PFSK-1 (cell line): ENCODE results near the gene DNAJA3.

Experiments
- POLR2AphosphoS5 ChIP-seq: IDR thresholded peaks from 2 replicates; pipeline ENCODE4 v1.6.1; 2012; ENCODE audit warnings: low read depth, mild to moderate bottlenecking, control low read depth, low read length, moderate library complexity
- SIN3A ChIP-seq: IDR thresholded peaks from 2 replicates; pipeline ENCODE4 v1.6.1; 2012; ENCODE audit warnings: mild to moderate bottlenecking, low read length, moderate library complexity, borderline replicate concordance; ENCODE audit not compliant: insufficient read depth
- TAF1 ChIP-seq: IDR thresholded peaks from 2 replicates; pipeline ENCODE4 v1.6.1; 2012; ENCODE audit warnings: low read length, control low read depth, borderline replicate concordance; ENCODE audit not compliant: insufficient read depth
- TF ChIP-seq, protein P1 (sequence below), 2 experiments: IDR thresholded peaks; 2 replicates each; pipeline versions ENCODE4 v1.6.1 to v1.8.0; 2011 to 2012; ENCODE audit warnings: low read depth in 2 of 2, low read length in 2 of 2, control low read depth in 1 of 2, inconsistent platforms in 1 of 2, mild to moderate bottlenecking in 1 of 2, moderate library complexity in 1 of 2; ENCODE audit not compliant: insufficient read depth in 1 of 2

DNA sequence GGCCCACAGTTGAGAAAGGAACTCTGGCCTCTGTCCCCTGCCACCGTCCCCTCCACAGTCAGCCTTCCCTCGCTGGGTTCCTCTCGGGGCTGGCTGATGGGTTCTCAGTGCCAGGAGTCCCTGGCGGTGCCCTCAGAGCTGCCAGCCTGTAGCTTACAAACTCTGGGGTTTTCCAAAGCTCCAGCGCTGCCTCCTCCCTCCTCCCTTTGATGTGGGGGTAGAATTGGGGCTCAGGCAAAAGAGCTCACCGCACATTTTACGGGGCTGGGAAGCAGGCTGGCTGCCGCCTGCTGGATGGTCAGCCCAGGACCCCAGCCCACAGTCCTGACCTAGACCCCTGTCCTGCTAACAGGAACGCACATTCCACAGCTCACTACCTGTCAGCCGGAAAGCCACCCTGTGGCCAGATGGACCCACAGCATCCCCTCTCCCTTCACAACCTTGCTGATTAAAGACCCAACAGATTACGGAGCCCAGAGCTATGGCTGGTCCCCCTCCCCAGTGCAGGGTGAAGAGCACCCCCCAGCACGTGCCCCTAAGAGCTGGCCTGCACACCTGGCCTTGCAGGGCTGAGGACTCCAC is 48.0 kb upstream of the DNAJA3 start:
- TF ChIP-seq TAF1 = no peak
- TF ChIP-seq SIN3A = no peak
- no peak for TF ChIP-seq POLR2AphosphoS5
- TF ChIP-seq, protein P1, sequence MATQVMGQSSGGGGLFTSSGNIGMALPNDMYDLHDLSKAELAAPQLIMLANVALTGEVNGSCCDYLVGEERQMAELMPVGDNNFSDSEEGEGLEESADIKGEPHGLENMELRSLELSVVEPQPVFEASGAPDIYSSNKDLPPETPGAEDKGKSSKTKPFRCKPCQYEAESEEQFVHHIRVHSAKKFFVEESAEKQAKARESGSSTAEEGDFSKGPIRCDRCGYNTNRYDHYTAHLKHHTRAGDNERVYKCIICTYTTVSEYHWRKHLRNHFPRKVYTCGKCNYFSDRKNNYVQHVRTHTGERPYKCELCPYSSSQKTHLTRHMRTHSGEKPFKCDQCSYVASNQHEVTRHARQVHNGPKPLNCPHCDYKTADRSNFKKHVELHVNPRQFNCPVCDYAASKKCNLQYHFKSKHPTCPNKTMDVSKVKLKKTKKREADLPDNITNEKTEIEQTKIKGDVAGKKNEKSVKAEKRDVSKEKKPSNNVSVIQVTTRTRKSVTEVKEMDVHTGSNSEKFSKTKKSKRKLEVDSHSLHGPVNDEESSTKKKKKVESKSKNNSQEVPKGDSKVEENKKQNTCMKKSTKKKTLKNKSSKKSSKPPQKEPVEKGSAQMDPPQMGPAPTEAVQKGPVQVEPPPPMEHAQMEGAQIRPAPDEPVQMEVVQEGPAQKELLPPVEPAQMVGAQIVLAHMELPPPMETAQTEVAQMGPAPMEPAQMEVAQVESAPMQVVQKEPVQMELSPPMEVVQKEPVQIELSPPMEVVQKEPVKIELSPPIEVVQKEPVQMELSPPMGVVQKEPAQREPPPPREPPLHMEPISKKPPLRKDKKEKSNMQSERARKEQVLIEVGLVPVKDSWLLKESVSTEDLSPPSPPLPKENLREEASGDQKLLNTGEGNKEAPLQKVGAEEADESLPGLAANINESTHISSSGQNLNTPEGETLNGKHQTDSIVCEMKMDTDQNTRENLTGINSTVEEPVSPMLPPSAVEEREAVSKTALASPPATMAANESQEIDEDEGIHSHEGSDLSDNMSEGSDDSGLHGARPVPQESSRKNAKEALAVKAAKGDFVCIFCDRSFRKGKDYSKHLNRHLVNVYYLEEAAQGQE (IDR thresholded peaks at IDR 0.05; ENCODE audit: insufficient read depth in 1 of 2, low read depth in 2 of 2, low read length in 2 of 2) = no peak
